ENCODE measurements around the gene C6orf58. TPM values are rescaled to one million over a fixed set of nuclear protein-coding genes. Genes with fewer than 3 reads are reported as not detected.

Gene C6orf58
- total and polyA plus RNA-seq, 2 donors (not counting 1 experiment from before 2014, with no cell fraction given) = 0.05 TPM; not detected in 1

DNA sequence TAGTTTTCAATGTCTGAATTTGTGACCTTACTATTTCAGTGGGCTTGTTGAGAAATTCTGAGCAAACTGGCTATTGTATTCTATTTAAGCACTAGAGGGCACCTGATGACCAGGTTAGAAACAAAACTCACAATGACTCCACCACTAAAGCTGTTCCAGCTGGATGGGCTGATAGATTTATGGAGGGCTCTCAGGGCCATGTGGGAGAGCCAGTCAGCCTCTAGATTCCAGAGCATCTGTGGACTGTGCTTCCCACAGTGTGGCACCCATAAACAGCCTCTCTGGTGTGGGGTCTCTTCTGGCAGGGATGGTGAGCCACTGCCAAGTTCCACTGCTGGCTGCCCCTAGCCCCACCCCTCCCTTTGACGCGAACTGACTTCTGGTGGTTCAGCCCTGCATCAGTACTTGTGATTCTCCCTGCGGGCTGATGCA lies 29.2 kb downstream of the C6orf58 start:
- Histone ChIP-seq H3K36me3 (ENCODE audit: control insufficient read depth, insufficient read depth, low read length) (no peaks in the 10 kb centered on the region), H2AFZ (ENCODE audit: low read length) (no peak overlapping the region), H3K4me1 (ENCODE audit: control insufficient read depth, extremely low read depth, insufficient read depth, low read length) (no peaks in the 10 kb centered on the region), H3K27ac (ENCODE audit: insufficient read depth, low read length) (no peak overlapping the region), H3K9me3 (ENCODE audit: control insufficient read depth, insufficient read depth, low read depth, low read length) (no peaks in the 10 kb centered on the region), H3K4me3 (replicated peaks in 1 of 4; ENCODE audit: control extremely low read depth in 1 of 4, insufficient read depth in 1 of 4, low read depth in 3 of 4, low read length in 4 of 4) (no peak overlapping the region), H4K20me1 (ENCODE audit: control insufficient read depth, extremely low read depth, insufficient read depth, low read length) (no peaks in the 10 kb centered on the region), H3K79me2 (ENCODE audit: control insufficient read depth, insufficient read depth, low read length) (no peaks in the 10 kb centered on the region), H3K9ac (ENCODE audit: insufficient read depth, low read length) (no peak overlapping the region), H3K4me2 (ENCODE audit: extremely low read depth, insufficient read depth, low read length) (no peak overlapping the region), H3K27me3 (ENCODE audit: control insufficient read depth, insufficient read depth, low read length) (no peaks in the 10 kb centered on the region)
- TF ChIP-seq, protein P1, sequence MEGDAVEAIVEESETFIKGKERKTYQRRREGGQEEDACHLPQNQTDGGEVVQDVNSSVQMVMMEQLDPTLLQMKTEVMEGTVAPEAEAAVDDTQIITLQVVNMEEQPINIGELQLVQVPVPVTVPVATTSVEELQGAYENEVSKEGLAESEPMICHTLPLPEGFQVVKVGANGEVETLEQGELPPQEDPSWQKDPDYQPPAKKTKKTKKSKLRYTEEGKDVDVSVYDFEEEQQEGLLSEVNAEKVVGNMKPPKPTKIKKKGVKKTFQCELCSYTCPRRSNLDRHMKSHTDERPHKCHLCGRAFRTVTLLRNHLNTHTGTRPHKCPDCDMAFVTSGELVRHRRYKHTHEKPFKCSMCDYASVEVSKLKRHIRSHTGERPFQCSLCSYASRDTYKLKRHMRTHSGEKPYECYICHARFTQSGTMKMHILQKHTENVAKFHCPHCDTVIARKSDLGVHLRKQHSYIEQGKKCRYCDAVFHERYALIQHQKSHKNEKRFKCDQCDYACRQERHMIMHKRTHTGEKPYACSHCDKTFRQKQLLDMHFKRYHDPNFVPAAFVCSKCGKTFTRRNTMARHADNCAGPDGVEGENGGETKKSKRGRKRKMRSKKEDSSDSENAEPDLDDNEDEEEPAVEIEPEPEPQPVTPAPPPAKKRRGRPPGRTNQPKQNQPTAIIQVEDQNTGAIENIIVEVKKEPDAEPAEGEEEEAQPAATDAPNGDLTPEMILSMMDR (conservative IDR thresholded peaks at IDR 0.05 in 1 of 2, IDR thresholded peaks at IDR 0.05 in 1 of 2; ENCODE audit: low read depth in 1 of 2, low read length in 2 of 2) = peak in 1 of 2 donors; percentile 33
- no peak for TF ChIP-seq EZH2 (IDR thresholded peaks at IDR 0.05; ENCODE audit: low read length, missing control alignments)
- DNase-seq (ENCODE audit: low read depth in 2 of 2) = peak; percentile 23 to 54

DNA sequence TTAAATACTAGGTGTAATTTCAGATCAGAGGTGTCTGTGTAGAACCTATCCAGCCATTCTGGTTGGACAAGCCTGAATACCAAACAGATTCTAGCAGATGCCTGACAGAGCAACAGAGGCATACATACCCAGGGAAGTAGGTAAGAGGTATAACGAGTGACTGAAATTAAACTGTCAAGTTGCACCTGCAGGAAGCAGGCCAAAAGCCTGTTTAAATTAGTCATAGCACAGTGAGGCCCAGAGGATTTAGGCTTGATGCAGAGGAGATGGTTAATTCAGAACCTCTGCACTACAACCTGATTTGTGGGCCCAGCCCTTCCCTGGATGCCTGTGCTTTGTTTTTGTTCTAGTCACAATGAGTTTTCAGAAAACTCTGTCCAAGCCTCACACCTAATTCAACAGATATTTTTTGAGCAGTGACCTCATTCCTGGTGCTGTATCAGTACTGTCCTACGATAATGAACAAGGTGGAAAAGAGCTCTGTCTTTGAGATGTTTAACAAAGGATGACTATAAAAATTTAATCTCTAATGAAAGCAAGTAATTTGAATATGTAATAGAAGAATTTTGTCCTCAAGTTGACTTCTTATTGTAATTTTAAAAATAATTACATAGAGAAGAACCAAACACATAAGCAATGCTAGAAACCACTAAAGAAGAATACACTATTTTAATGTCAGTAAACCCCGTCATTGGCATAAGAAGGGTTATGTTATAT lies 31.7 kb downstream of the C6orf58 start:
- TF ChIP-seq, protein P1 (conservative IDR thresholded peaks at IDR 0.05 in 1 of 2, IDR thresholded peaks at IDR 0.05 in 1 of 2; ENCODE audit: low read depth in 1 of 2, low read length in 2 of 2) = no peak
- TF ChIP-seq EZH2 (IDR thresholded peaks at IDR 0.05; ENCODE audit: low read length, missing control alignments) = no peak
- no peak overlapping the region for H2AFZ ChIP-seq (ENCODE audit: low read length)

DNA sequence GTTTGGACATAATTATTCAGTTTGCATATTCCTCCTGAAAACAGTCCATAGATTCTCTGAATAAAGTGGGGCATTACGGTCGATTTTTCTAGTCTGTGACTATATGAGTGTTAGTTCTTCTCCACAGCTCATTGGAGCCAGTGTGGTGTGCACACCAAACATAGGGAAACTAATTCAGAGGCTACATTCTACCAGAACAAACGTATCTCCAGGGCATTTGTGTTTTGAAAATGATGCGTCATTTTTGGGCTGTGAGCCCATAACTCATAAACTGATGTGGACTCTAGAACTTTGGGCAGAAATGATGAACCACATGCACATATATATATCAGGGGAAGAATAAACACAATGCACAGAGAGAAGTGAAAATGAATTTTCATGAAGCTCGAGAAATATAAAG lies 41.8 kb downstream of the C6orf58 start:
- Histone ChIP-seq H3K9ac (ENCODE audit: insufficient read depth, low read length) (no peak overlapping the region), H3K27me3 (ENCODE audit: control insufficient read depth, insufficient read depth, low read length) (no peaks in the 10 kb centered on the region), H3K4me2 (ENCODE audit: extremely low read depth, insufficient read depth, low read length) (no peak overlapping the region), H3K79me2 (ENCODE audit: control insufficient read depth, insufficient read depth, low read length) (no peaks in the 10 kb centered on the region), H3K27ac (ENCODE audit: insufficient read depth, low read length) (no peak overlapping the region), H3K4me1 (ENCODE audit: control insufficient read depth, extremely low read depth, insufficient read depth, low read length) (no peaks in the 10 kb centered on the region), H3K9me3 (ENCODE audit: control insufficient read depth, insufficient read depth, low read depth, low read length) (no peaks in the 10 kb centered on the region), H4K20me1 (ENCODE audit: control insufficient read depth, extremely low read depth, insufficient read depth, low read length) (no peaks in the 10 kb centered on the region), H3K36me3 (ENCODE audit: control insufficient read depth, insufficient read depth, low read length) (no peaks in the 10 kb centered on the region), H3K4me3 (replicated peaks in 1 of 4; ENCODE audit: control extremely low read depth in 1 of 4, insufficient read depth in 1 of 4, low read depth in 3 of 4, low read length in 4 of 4) (no peak overlapping the region), H2AFZ (ENCODE audit: low read length) (no peak overlapping the region)
- DNase-seq (ENCODE audit: low read depth in 2 of 2) = no peak
- no peak for TF ChIP-seq EZH2 (IDR thresholded peaks at IDR 0.05; ENCODE audit: low read length, missing control alignments)
- TF ChIP-seq, protein P1 (conservative IDR thresholded peaks at IDR 0.05 in 1 of 2, IDR thresholded peaks at IDR 0.05 in 1 of 2; ENCODE audit: low read depth in 1 of 2, low read length in 2 of 2) = no peak

More for the DNA sequence above, 31.7 kb downstream of the C6orf58 start:
- DNase-seq (ENCODE audit: low read depth in 2 of 2) = no peak
- H3K4me3 ChIP-seq (replicated peaks in 1 of 4; ENCODE audit: control extremely low read depth in 1 of 4, insufficient read depth in 1 of 4, low read depth in 3 of 4, low read length in 4 of 4) = no peak overlapping the region
- H3K4me1 ChIP-seq (ENCODE audit: control insufficient read depth, extremely low read depth, insufficient read depth, low read length) = no peaks in the 10 kb centered on the region
- H3K27ac ChIP-seq (ENCODE audit: insufficient read depth, low read length) = no peak overlapping the region
- no peak overlapping the region for H3K9ac ChIP-seq (ENCODE audit: insufficient read depth, low read length)
- no peaks in the 10 kb centered on the region for H3K36me3 ChIP-seq (ENCODE audit: control insufficient read depth, insufficient read depth, low read length)
- no peak overlapping the region for H3K4me2 ChIP-seq (ENCODE audit: extremely low read depth, insufficient read depth, low read length)
- H3K79me2 ChIP-seq (ENCODE audit: control insufficient read depth, insufficient read depth, low read length) = no peaks in the 10 kb centered on the region
- H4K20me1 ChIP-seq (ENCODE audit: control insufficient read depth, extremely low read depth, insufficient read depth, low read length) = no peaks in the 10 kb centered on the region
- H3K27me3 ChIP-seq (ENCODE audit: control insufficient read depth, insufficient read depth, low read length) = no peaks in the 10 kb centered on the region
- no peaks in the 10 kb centered on the region for H3K9me3 ChIP-seq (ENCODE audit: control insufficient read depth, insufficient read depth, low read depth, low read length)
